HG02885 (cell line): ENCODE results near the gene OSBPL8.
A peak's percentile ranks its signal among the peaks of the same experiment; 100 is the strongest.

Experiments used
- ATAC-seq: cut with Tn5 transposase; IDR thresholded peaks from one replicate; pipeline ENCODE4 v1.9.1; 2021; ENCODE audit warnings: mild to moderate bottlenecking; ENCODE audit not compliant: unreplicated experiment, poor library complexity

OSBPL8 gene

GRCh38 chr12:76559400-76560085 lies at the start of gene OSBPL8:
TSS of gene OSBPL8 (minus strand) at chr12:76559771. CDS start at chr12:76487551, 72,220 bp downstream.
- peak; percentile 75 for ATAC-seq

GRCh38 chr12:76608070-76608469 lies 48.5 kb upstream of the OSBPL8 start:
- ATAC-seq: no peak

- ATAC-seq: no peak
Observed at GRCh38 chr12:76595056-76595455, 35.5 kb upstream of the OSBPL8 start.

GRCh38 chr12:76591476-76591875 lies 31.9 kb upstream of the OSBPL8 start:
- ATAC-seq: no peak

GRCh38 chr12:76590131-76590530 lies 30.6 kb upstream of the OSBPL8 start:
- ATAC-seq: no peak

- peak; percentile 57 for ATAC-seq
Observed at GRCh38 chr12:76588881-76589565, 29.5 kb upstream of the OSBPL8 start.

- no peak for ATAC-seq
Observed at GRCh38 chr12:76587428-76588178, 28.0 kb upstream of the OSBPL8 start.

- ATAC-seq: peak; percentile 75
Observed at GRCh38 chr12:76586764-76587395, 27.3 kb upstream of the OSBPL8 start.

GRCh38 chr12:76583301-76583700 lies 23.7 kb upstream of the OSBPL8 start:
- no peak for ATAC-seq

GRCh38 chr12:76573840-76574373 lies 14.3 kb upstream of the OSBPL8 start:
- no peak for ATAC-seq

GRCh38 chr12:76571256-76571655 lies 11.7 kb upstream of the OSBPL8 start:
- ATAC-seq: no peak

- ATAC-seq: no peak
Observed at GRCh38 chr12:76569685-76570604, 10.4 kb upstream of the OSBPL8 start.

- no peak for ATAC-seq
Observed at GRCh38 chr12:76568888-76569551, 9.4 kb upstream of the OSBPL8 start.

- ATAC-seq: no peak
Observed at GRCh38 chr12:76568130-76568529, 8.6 kb upstream of the OSBPL8 start.

- no peak for ATAC-seq
Observed at GRCh38 chr12:76563061-76563460, 3.5 kb upstream of the OSBPL8 start.

- ATAC-seq: no peak
Observed at GRCh38 chr12:76562130-76562529, 2.6 kb upstream of the OSBPL8 start.

- peak; percentile 47 for ATAC-seq
Observed at GRCh38 chr12:76560086-76560491, 518 bp upstream of the OSBPL8 start.

GRCh38 chr12:76558684-76559399 lies 729 bp downstream of the OSBPL8 start:
- ATAC-seq: peak; percentile 59
